H1 (cell line): Measurements from ENCODE around the gene DOCK11. TPM values are rescaled to one million over a fixed set of nuclear protein-coding genes. Genes with fewer than 3 reads are reported as not detected.

Experiments used
- CTCF ChIA-PET: fragments of 300-600 bp; sonication (Branson Sonifier 250); formaldehyde crosslinking; loops from one replicate; lab custom pipeline; 2021; ENCODE audit not compliant: partially characterized antibody; lab: Charles Lee
- POLR2A ChIA-PET: fragments of 300-600 bp; sonication (Branson Sonifier 250); formaldehyde crosslinking; loops from one replicate; lab custom pipeline; 2021; ENCODE audit warnings: inconsistent platforms; ENCODE audit not compliant: partially characterized antibody; lab: Charles Lee
- DNase-seq, 2 experiments: peaks; one replicate each; pipeline versions ENCODE4 v3.0.0 to v3.0.0-alpha.2; 2010 to 2022; ENCODE audit warnings: low spot score in 2 of 2, low read depth in 1 of 2, mixed read lengths in 1 of 2
- FAIRE-seq: peaks from 2 replicates; lab custom pipeline; 2011; peaks lifted over from hg19 to GRCh38; lab: Jason Lieb, UNC
- H2AFZ ChIP-seq: 2 replicates; pipeline ENCODE4 v1.8.1; 2012; ENCODE audit warnings: low read length, inconsistent platforms
- H2AK5ac ChIP-seq: 2 replicates; pipeline ENCODE4 v1.6.1; 2013; ENCODE audit warnings: low read depth, low read length
- H2BK120ac ChIP-seq: replicated peaks from 2 replicates; pipeline ENCODE3; 2013; ENCODE audit warnings: low read depth, low read length, inconsistent platforms
- H2BK12ac ChIP-seq: 2 replicates; pipeline ENCODE4 v1.6.1; 2013; ENCODE audit warnings: low read depth, low read length
- H2BK15ac ChIP-seq: 2 replicates; pipeline ENCODE4 v1.6.1; 2013; ENCODE audit warnings: low read length
- H2BK20ac ChIP-seq: 2 replicates; pipeline ENCODE4 v1.6.1; 2013; ENCODE audit warnings: low read length
- H2BK5ac ChIP-seq: 2 replicates; pipeline ENCODE4 v1.6.1; 2013; ENCODE audit warnings: low read depth, low read length
- H3K14ac ChIP-seq: 2 replicates; pipeline ENCODE4 v1.6.1; 2013; ENCODE audit warnings: inconsistent platforms; ENCODE audit not compliant: insufficient read length
- H3K18ac ChIP-seq: 2 replicates; pipeline ENCODE4 v1.6.1; 2013; ENCODE audit warnings: low read length; ENCODE audit errors: extremely low read depth
- H3K23ac ChIP-seq: 2 replicates; pipeline ENCODE4 v1.6.1; 2013; ENCODE audit warnings: inconsistent platforms; ENCODE audit not compliant: insufficient read length
- H3K23me2 ChIP-seq: 2 replicates; pipeline ENCODE4 v1.6.1; 2013; ENCODE audit warnings: low read depth, low read length
- H3K27ac ChIP-seq: 2 replicates; pipeline ENCODE4 v1.6.1; 2011; ENCODE audit warnings: low read depth, low read length, inconsistent platforms
- H3K27me3 ChIP-seq, 4 experiments: replicated peaks in 1 of 4; 1 replicate in 1 of 4; 2 replicates in 3 of 4; pipeline versions ENCODE4 v1.6.1 to v1.8.1; 2011 to 2013; ENCODE audit warnings: low read length in 3 of 4, mild to moderate bottlenecking in 3 of 4, inconsistent platforms in 2 of 4, mixed read lengths in 2 of 4, moderate library complexity in 1 of 4; ENCODE audit not compliant: control insufficient read depth in 3 of 4, insufficient read depth in 3 of 4; ENCODE audit errors: extremely low read depth in 1 of 4
- H3K36me3 ChIP-seq, 4 experiments: 2 replicates each; pipeline versions ENCODE4 v1.6.1 to v1.8.1; 2011 to 2013; ENCODE audit warnings: mild to moderate bottlenecking in 4 of 4, low read length in 3 of 4, moderate library complexity in 2 of 4, control low read depth in 1 of 4, inconsistent platforms in 1 of 4; ENCODE audit not compliant: insufficient read depth in 4 of 4, control insufficient read depth in 2 of 4
- H3K4ac ChIP-seq: replicated peaks from 2 replicates; pipeline ENCODE3; 2013; ENCODE audit warnings: low read length, low read depth, mixed read lengths, inconsistent platforms; ENCODE audit not compliant: insufficient read length
- H3K4me1 ChIP-seq, 4 experiments: replicated peaks in 1 of 4; 1 replicate in 1 of 4; 2 replicates in 3 of 4; pipeline versions ENCODE4 v1.6.1 to v1.8.1; 2011 to 2013; ENCODE audit warnings: low read length in 3 of 4, inconsistent platforms in 2 of 4, mixed read lengths in 1 of 4; ENCODE audit not compliant: insufficient read depth in 4 of 4, control insufficient read depth in 3 of 4
- H3K4me2 ChIP-seq, 2 experiments: 2 replicates each; pipeline versions ENCODE4 v1.6.1 to v1.8.1; 2011 to 2013; ENCODE audit warnings: low read depth in 2 of 2, low read length in 2 of 2, control low read depth in 1 of 2, inconsistent platforms in 1 of 2, mild to moderate bottlenecking in 1 of 2; ENCODE audit not compliant: insufficient read depth in 1 of 2
- H3K4me3 ChIP-seq, 4 experiments: fragments of 200-600, 300-600 bp in 1 of 4; sonication (generic), shearing (Covaris generic), sonication (Bioruptor Twin) in 1 of 4; 2 replicates each; pipeline versions ENCODE4 v1.5.1 to v1.8.1; 2011 to 2016; ENCODE audit warnings: low read length in 4 of 4, low read depth in 3 of 4, control low read depth in 2 of 4, inconsistent platforms in 2 of 4, mild to moderate bottlenecking in 2 of 4, mixed read lengths in 1 of 4, moderate library complexity in 1 of 4; ENCODE audit not compliant: insufficient read depth in 2 of 4; ENCODE audit errors: extremely low read depth in 1 of 4
- H3K56ac ChIP-seq: replicated peaks from 2 replicates; pipeline ENCODE3; 2013; ENCODE audit warnings: low read depth, mild to moderate bottlenecking, mixed read lengths, low read length, inconsistent platforms; ENCODE audit not compliant: insufficient read length
- H3K79me1 ChIP-seq: 2 replicates; pipeline ENCODE4 v1.6.1; 2013; ENCODE audit warnings: low read depth, low read length, control low read depth
- H3K79me2 ChIP-seq, 2 experiments: 2 replicates each; pipeline versions ENCODE4 v1.6.1 to v1.8.1; 2012 to 2013; ENCODE audit warnings: low read length in 2 of 2, mild to moderate bottlenecking in 2 of 2, inconsistent platforms in 1 of 2; ENCODE audit not compliant: insufficient read depth in 2 of 2, control insufficient read depth in 1 of 2
- H3K9ac ChIP-seq, 4 experiments: replicated peaks in 1 of 4; 1 replicate in 1 of 4; 2 replicates in 3 of 4; pipeline versions ENCODE4 v1.6.1 to v1.8.1; 2011 to 2013; ENCODE audit warnings: low read depth in 3 of 4, low read length in 3 of 4, control low read depth in 2 of 4, mild to moderate bottlenecking in 2 of 4, moderate library complexity in 2 of 4, inconsistent platforms in 1 of 4; ENCODE audit errors: extremely low read depth in 1 of 4
- H3K9me3 ChIP-seq, 2 experiments: 2 replicates each; pipeline versions ENCODE4 v1.6.1 to v1.8.1; 2012 to 2013; ENCODE audit warnings: mild to moderate bottlenecking in 2 of 2, moderate library complexity in 2 of 2, control low read depth in 1 of 2, inconsistent platforms in 1 of 2, low read depth in 1 of 2, low read length in 1 of 2, mixed read lengths in 1 of 2; ENCODE audit not compliant: insufficient read depth in 2 of 2
- H4K20me1 ChIP-seq, 2 experiments: replicated peaks in 1 of 2; 2 replicates each; pipeline versions ENCODE3 to v1.8.1; 2011 to 2013; ENCODE audit warnings: inconsistent platforms in 2 of 2, low read length in 2 of 2, mild to moderate bottlenecking in 1 of 2; ENCODE audit not compliant: insufficient read depth in 2 of 2, control insufficient read depth in 1 of 2
- H4K5ac ChIP-seq: 2 replicates; pipeline ENCODE4 v1.6.1; 2013; ENCODE audit warnings: low read length, low read depth, mixed read lengths, inconsistent platforms; ENCODE audit not compliant: insufficient read length
- H4K8ac ChIP-seq: 2 replicates; pipeline ENCODE4 v1.8.0; 2013; ENCODE audit warnings: mild to moderate bottlenecking, moderate library complexity, low read length, inconsistent platforms; ENCODE audit not compliant: insufficient read depth; ENCODE audit errors: extremely low read depth
- H4K91ac ChIP-seq: replicated peaks from 2 replicates; pipeline ENCODE3; 2013; ENCODE audit warnings: low read length, mixed read lengths, inconsistent platforms; ENCODE audit not compliant: insufficient read length
- ASH2L ChIP-seq: fragments of 200-600, 300-600 bp; sonication (generic); IDR thresholded peaks from one replicate; pipeline ENCODE4 v1.7.1; 2017; ENCODE audit warnings: low read length
- FOSL1 ChIP-seq: IDR thresholded peaks from 2 replicates; pipeline ENCODE4 v1.6.1; 2011; ENCODE audit warnings: mild to moderate bottlenecking, low read depth, low read length, moderate library complexity; ENCODE audit not compliant: insufficient read depth
- KDM1A ChIP-seq: fragments of 200-600, 300-600 bp; sonication (generic); IDR thresholded peaks from 2 replicates; pipeline ENCODE4 v1.7.1; 2016; ENCODE audit warnings: mild to moderate bottlenecking, low read length, borderline replicate concordance
- NANOG ChIP-seq: IDR thresholded peaks from 2 replicates; pipeline ENCODE4 v1.6.1; 2011; ENCODE audit warnings: low read length, low read depth, mild to moderate bottlenecking, inconsistent platforms; ENCODE audit not compliant: insufficient read depth, poor library complexity, severe bottlenecking
- TAF7 ChIP-seq: optimal IDR thresholded peaks from 2 replicates; pipeline ENCODE3; 2011; ENCODE audit warnings: low read depth, mild to moderate bottlenecking, inconsistent platforms, low read length, moderate library complexity, borderline replicate concordance
- ZNF274 ChIP-seq: IDR thresholded peaks from 2 replicates; pipeline ENCODE4 v1.7.0; 2012; ENCODE audit warnings: low read length, borderline replicate concordance; ENCODE audit errors: extremely low read depth
- WGBS, 2 experiments: shearing (Covaris generic) in 1 of 2; methylation state at CpG; one replicate each; pipeline versions ENCODE4 v1.1.6 to v1.1.7; 2013 to 2015; ENCODE audit warnings: low lambda C conversion rate in 2 of 2, mixed read lengths in 2 of 2, inconsistent platforms in 1 of 2, low coverage in 1 of 2, missing lambda C conversion rate in 1 of 2; ENCODE audit not compliant: insufficient replicate concordance in 2 of 2, insufficient coverage in 1 of 2, insufficient read length in 1 of 2; ENCODE audit errors: extremely low coverage in 1 of 2, missing lambda C conversion rate in 1 of 2; 5-methylcytosine and 5-hydroxymethylcytosine counted together
- polyA plus RNA-seq, 7 experiments: library from polyadenylated mRNA; depleted of rRNA in 3 of 7; stranded (reverse) in 5 of 7; unstranded in 2 of 7; fragments of >200 nt in 5 of 7; fragments of 200-250 nt in 2 of 7; gene quantifications; 1 replicate in 5 of 7; 2 replicates in 1 of 7; 4 replicates in 1 of 7; pipeline versions ENCODE4 v1.2.1 to v1.2.3, GENCODE V29; 2011 to 2013; ENCODE audit warnings: missing spikeins in 2 of 7, mixed read lengths in 2 of 7
- total RNA-seq: library from RNA; stranded (reverse); fragmentation: NEBNext Ultra II Directional; extraction: Animal tissue kit (Norgen Biotek cat#: 25700); gene quantifications from 2 replicates; pipeline ENCODE4 v1.2.1, GENCODE V29; 2021

The DOCK11 gene
- total and polyA plus RNA-seq, 2 of the 8 experiments (the other 6 are each of a cell fraction or from before 2014, with no cell fraction given): 4.9 to 12.0 TPM

- CTCF ChIA-PET: no interaction called here
- Histone ChIP-seq H3K4me3 (no peak overlapping the region), H3K9ac (no peak overlapping the region), H3K36me3 (no peaks in the 10 kb centered on the region), H3K27me3 (peaks cover 0 to 4% (median 2%) of the 10 kb centered on the region in 4 experiments; a peak in 4 of 7 replicates), H2BK120ac (no peak overlapping the region), H2AFZ (no peak overlapping the region), H3K79me1 (no peaks in the 10 kb centered on the region), H2BK5ac (no peak overlapping the region), H2AK5ac (no peak overlapping the region), H4K91ac (no peak overlapping the region), H2BK12ac (no peak overlapping the region), H3K23ac (no peak overlapping the region), H4K8ac (no peak overlapping the region), H2BK15ac (no peak overlapping the region), H3K27ac (no peak overlapping the region), H3K4ac (no peak overlapping the region), H4K5ac (no peak overlapping the region), H3K4me2 (no peak overlapping the region), H3K56ac (no peak overlapping the region), H3K9me3 (no peaks in the 10 kb centered on the region), H3K4me1 (peaks cover 0 to 7% (median 2%) of the 10 kb centered on the region in 4 experiments; a peak in 4 of 7 replicates), H3K79me2 (peaks cover 0 to 6% of the 10 kb centered on the region in 2 experiments; a peak in 1 of 4 replicates), H2BK20ac (no peak overlapping the region), H4K20me1 (no peaks in the 10 kb centered on the region), H3K14ac (no peak overlapping the region), H3K18ac (no peak overlapping the region), H3K23me2 (no peaks in the 10 kb centered on the region)
- WGBS, 2 experiments: 79% methylated on average over 6 of the region's 6 CpGs; no CpG with 5 or more reads in 1 of the 2 experiments
- POLR2A ChIA-PET: interaction anchor here (0.8 kb wide), 1 partner anchor 64 kb away, joined by 4 read pairs; no protein-coding TSS in a partner anchor
- FAIRE-seq (no peak), DNase-seq (no peak)
- TF ChIP-seq NANOG (no peak), KDM1A (no peak), TAF7 (no peak), ASH2L (no peak), FOSL1 (no peak), ZNF274 (no peak)
These were observed 6.7 kb downstream of the DOCK11 start for GRCh38 chrX:118502161-118502789.
